ENCODE results near the gene OTUD5.
"Not testable (repeated sequence)": the region's sequence is repeated elsewhere in the genome, so short reads cannot be mapped to it uniquely, and the experiment has no call there.

The OTUD5 gene

DNA sequence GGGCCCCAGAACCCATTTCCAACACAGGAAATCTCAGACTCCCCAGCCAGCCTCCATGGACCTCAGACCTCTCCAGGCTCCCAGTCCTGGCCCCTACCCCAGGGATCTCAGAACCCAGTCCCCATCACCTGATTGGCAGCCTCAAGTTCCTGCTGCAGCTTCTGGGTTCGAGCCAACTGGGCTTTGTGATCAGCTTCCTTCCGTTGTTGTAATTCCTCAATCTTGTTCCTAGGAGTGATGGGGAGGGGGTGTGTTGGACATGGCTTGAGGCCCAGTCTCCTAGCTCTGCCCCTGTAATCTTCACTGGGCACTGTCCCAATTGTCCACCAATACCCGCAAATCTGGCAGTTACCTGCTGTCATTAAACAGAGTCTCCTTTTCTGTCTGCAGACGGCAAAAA is 32.1 kb upstream of the OTUD5 start:
- H3K36me3 ChIP-seq (ENCODE audit: control insufficient read depth, insufficient read depth, low read length): peaks cover 63% of the 10 kb centered on the region
- no peak overlapping the region for H3K9ac ChIP-seq (ENCODE audit: low read depth, low read length)
- H3K9me3 ChIP-seq (ENCODE audit: control insufficient read depth, insufficient read depth, low read length): peaks cover 13% of the 10 kb centered on the region
- H3K4me1 ChIP-seq (ENCODE audit: control insufficient read depth, insufficient read depth, low read length): no peaks in the 10 kb centered on the region
- H3K27me3 ChIP-seq (ENCODE audit: control insufficient read depth, insufficient read depth, low read length): no peaks in the 10 kb centered on the region
- H3K27ac ChIP-seq (ENCODE audit: low read depth, low read length): no peak overlapping the region
- no peak overlapping the region for H3K4me3 ChIP-seq (ENCODE audit: low read depth, low read length)

DNA sequence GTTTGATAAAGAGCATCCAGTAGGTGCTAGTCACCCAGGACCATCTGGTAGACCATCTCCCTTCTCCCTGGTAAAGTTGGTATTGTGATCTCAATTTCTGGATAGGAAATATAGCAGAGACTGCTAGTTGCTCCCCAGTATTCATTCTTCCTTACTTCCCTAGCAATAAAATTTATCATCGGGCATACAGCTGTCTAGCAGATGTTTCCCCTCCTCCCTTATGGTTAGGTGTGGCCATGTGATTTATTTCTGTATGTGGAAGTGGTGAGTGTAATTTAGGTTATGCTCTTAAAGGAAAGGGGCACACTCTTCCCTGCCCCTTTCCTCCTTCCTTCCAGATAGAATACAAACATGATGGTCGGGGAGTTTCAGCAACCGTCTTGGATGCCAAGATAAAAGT is 26.5 kb upstream of the OTUD5 start:
- H3K9me3 ChIP-seq (ENCODE audit: control insufficient read depth, insufficient read depth, low read length): peaks cover 23% of the 10 kb centered on the region
- no peaks in the 10 kb centered on the region for H3K27me3 ChIP-seq (ENCODE audit: control insufficient read depth, insufficient read depth, low read length)
- no peak overlapping the region for H3K4me3 ChIP-seq (ENCODE audit: low read depth, low read length)
- no peaks in the 10 kb centered on the region for H3K4me1 ChIP-seq (ENCODE audit: control insufficient read depth, insufficient read depth, low read length)
- no peak overlapping the region for H3K27ac ChIP-seq (ENCODE audit: low read depth, low read length)
- H3K9ac ChIP-seq (ENCODE audit: low read depth, low read length): no peak overlapping the region
- H3K36me3 ChIP-seq (ENCODE audit: control insufficient read depth, insufficient read depth, low read length): peaks cover 65% of the 10 kb centered on the region

DNA sequence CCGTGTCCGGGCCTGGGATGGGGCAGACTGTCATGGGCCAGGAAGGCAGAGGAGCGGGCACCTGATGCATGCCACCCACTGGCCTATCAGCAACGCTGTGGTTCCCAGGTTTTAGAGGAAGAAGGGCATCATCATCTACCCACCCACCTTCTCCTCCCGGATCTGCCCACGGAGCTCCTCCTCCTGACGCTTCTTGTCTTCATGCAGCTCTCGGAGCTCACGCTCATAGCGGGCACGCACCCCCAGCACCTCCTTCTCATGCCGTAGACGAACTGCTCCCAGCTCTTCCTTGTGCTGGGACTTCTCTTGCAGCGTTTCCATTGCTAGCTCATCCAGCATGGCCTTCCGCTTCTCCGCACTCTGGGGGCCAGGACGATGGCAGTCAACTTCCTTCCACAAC is 25.7 kb upstream of the OTUD5 start:
- Histone ChIP-seq H3K27me3 (ENCODE audit: control insufficient read depth, insufficient read depth, low read length) (no peaks in the 10 kb centered on the region), H3K4me1 (ENCODE audit: control insufficient read depth, insufficient read depth, low read length) (no peaks in the 10 kb centered on the region), H3K27ac (ENCODE audit: low read depth, low read length) (no peak overlapping the region), H3K9me3 (ENCODE audit: control insufficient read depth, insufficient read depth, low read length) (peaks cover 21% of the 10 kb centered on the region), H3K9ac (ENCODE audit: low read depth, low read length) (no peak overlapping the region), H3K4me3 (ENCODE audit: low read depth, low read length) (no peak overlapping the region), H3K36me3 (ENCODE audit: control insufficient read depth, insufficient read depth, low read length) (peaks cover 64% of the 10 kb centered on the region)

DNA sequence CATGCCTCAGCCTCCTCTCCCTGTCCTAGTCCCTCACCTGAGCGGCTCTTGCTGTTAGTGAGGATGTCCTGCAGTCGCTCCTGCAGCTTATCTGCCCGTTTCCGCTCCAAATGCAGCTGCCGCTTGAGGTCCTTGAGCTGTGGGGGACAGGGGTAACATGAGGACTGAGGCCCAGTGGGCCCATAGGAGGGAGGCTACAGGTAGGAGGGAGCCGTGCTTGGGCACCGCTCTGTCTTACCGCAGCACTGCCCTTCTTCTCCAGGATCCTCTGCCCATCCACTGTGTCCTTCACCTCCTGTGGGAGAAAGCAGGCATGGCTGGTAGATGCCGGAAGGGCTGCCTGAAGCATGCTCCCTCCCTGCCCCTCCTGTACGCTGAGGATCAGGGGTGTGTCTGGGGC is 23.8 kb upstream of the OTUD5 start:
- H3K9me3 ChIP-seq (ENCODE audit: control insufficient read depth, insufficient read depth, low read length): peaks cover 28% of the 10 kb centered on the region
- H3K9ac ChIP-seq (ENCODE audit: low read depth, low read length): no peak overlapping the region
- no peaks in the 10 kb centered on the region for H3K4me1 ChIP-seq (ENCODE audit: control insufficient read depth, insufficient read depth, low read length)
- H3K4me3 ChIP-seq (ENCODE audit: low read depth, low read length): no peak overlapping the region
- peaks cover 72% of the 10 kb centered on the region for H3K36me3 ChIP-seq (ENCODE audit: control insufficient read depth, insufficient read depth, low read length)
- no peak overlapping the region for H3K27ac ChIP-seq (ENCODE audit: low read depth, low read length)
- no peaks in the 10 kb centered on the region for H3K27me3 ChIP-seq (ENCODE audit: control insufficient read depth, insufficient read depth, low read length)

DNA sequence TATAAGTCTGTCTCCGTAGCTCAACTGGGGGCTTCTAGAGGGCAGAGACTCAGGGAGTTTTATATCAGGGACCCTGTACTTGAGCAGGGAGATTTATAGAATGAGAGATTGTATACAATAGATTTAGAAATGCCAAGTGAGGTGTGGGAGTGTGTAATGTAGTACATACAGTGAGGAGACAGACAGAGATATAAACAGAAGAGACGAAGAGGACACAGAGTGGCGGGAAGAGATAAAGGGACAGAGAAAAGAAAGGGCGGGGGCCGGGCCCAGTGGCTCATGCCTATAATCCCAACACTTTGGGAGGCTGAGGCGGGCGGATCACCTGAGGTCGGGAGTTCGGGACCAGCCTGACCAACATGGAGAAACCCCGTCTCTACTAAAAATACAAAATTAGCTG is 22.9 kb upstream of the OTUD5 start:
- not testable (repeated sequence) for H3K9ac ChIP-seq (ENCODE audit: low read depth, low read length); H3K4me3 ChIP-seq (ENCODE audit: low read depth, low read length); H3K27me3 ChIP-seq (ENCODE audit: control insufficient read depth, insufficient read depth, low read length); H3K27ac ChIP-seq (ENCODE audit: low read depth, low read length); H3K4me1 ChIP-seq (ENCODE audit: control insufficient read depth, insufficient read depth, low read length)
- peaks cover 76% of the 10 kb centered on the region for H3K36me3 ChIP-seq (ENCODE audit: control insufficient read depth, insufficient read depth, low read length)
- peaks cover 35% of the 10 kb centered on the region for H3K9me3 ChIP-seq (ENCODE audit: control insufficient read depth, insufficient read depth, low read length)

DNA sequence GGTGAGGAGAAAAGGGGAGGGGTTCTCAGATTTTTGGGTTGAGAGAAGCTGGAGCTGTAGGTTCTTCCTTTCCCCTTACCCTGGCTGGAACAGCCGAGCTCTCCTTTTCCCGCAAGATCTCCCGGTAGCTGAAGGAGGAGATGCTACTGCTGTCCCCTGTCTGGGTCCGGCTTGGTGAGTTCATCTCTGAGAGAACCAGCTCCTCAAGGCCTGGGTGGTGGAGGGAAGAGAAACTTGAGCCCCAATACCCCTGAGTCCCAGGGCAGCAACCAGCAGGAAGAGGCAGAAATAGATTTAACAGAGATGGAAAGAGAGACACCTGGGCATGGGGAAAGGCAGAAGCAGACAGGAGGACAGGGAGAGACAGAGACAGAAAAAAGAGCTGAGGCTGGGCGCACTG is 20.8 kb upstream of the OTUD5 start:
- Histone ChIP-seq H3K4me3 (ENCODE audit: low read depth, low read length) (no peak overlapping the region), H3K27me3 (ENCODE audit: control insufficient read depth, insufficient read depth, low read length) (no peaks in the 10 kb centered on the region), H3K9ac (ENCODE audit: low read depth, low read length) (no peak overlapping the region), H3K27ac (ENCODE audit: low read depth, low read length) (no peak overlapping the region), H3K9me3 (ENCODE audit: control insufficient read depth, insufficient read depth, low read length) (peaks cover 41% of the 10 kb centered on the region), H3K36me3 (ENCODE audit: control insufficient read depth, insufficient read depth, low read length) (peaks cover 72% of the 10 kb centered on the region), H3K4me1 (ENCODE audit: control insufficient read depth, insufficient read depth, low read length) (no peaks in the 10 kb centered on the region)

DNA sequence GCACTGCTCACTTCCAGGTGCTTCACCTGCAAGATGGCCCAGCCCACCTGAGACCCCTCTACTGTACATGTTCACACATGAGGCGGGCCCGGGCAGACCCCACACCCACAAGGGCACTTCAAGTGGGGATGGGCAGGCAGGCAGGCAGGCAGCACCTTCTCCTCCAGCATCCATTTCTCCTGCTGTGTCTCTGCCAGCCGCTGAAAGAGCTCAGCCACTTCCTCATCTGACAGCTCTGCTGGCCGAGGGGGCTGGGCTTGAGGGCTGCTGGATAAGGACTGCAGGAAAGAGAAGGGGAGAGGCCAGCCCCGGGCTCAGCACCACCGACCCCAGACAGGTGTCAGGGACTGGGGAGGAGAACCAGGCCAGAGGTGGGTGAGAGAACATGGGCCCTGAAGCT is 18.7 kb upstream of the OTUD5 start:
- no peaks in the 10 kb centered on the region for H3K27me3 ChIP-seq (ENCODE audit: control insufficient read depth, insufficient read depth, low read length)
- H3K4me1 ChIP-seq (ENCODE audit: control insufficient read depth, insufficient read depth, low read length): no peaks in the 10 kb centered on the region
- H3K9ac ChIP-seq (ENCODE audit: low read depth, low read length): no peak overlapping the region
- peaks cover 52% of the 10 kb centered on the region for H3K36me3 ChIP-seq (ENCODE audit: control insufficient read depth, insufficient read depth, low read length)
- peaks cover 33% of the 10 kb centered on the region for H3K9me3 ChIP-seq (ENCODE audit: control insufficient read depth, insufficient read depth, low read length)
- H3K27ac ChIP-seq (ENCODE audit: low read depth, low read length): no peak overlapping the region
- no peak overlapping the region for H3K4me3 ChIP-seq (ENCODE audit: low read depth, low read length)

DNA sequence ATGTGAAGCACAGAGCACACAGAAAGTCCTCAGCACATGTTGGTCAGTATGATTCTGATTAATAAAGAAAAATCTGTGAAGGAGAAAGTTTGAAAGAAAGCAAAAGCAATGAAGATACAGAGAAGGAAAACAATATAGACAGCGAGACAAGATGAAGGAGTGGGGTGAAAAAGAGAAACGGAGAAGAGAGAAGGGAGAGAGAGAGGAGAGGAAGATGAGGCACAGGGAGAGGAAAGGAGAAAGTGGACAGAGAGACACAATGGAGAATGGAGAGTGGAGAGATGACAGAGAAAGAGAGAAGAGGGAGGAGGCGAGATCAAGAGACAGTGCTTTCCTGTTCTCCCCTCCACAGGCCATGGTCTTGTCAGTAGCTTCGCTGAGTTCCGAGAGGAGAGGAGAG is 18.1 kb upstream of the OTUD5 start:
- Histone ChIP-seq H3K36me3 (ENCODE audit: control insufficient read depth, insufficient read depth, low read length) (peaks cover 48% of the 10 kb centered on the region), H3K27ac (ENCODE audit: low read depth, low read length) (no peak overlapping the region), H3K9ac (ENCODE audit: low read depth, low read length) (no peak overlapping the region), H3K4me3 (ENCODE audit: low read depth, low read length) (no peak overlapping the region), H3K9me3 (ENCODE audit: control insufficient read depth, insufficient read depth, low read length) (peaks cover 33% of the 10 kb centered on the region), H3K4me1 (ENCODE audit: control insufficient read depth, insufficient read depth, low read length) (no peaks in the 10 kb centered on the region), H3K27me3 (ENCODE audit: control insufficient read depth, insufficient read depth, low read length) (no peaks in the 10 kb centered on the region)

DNA sequence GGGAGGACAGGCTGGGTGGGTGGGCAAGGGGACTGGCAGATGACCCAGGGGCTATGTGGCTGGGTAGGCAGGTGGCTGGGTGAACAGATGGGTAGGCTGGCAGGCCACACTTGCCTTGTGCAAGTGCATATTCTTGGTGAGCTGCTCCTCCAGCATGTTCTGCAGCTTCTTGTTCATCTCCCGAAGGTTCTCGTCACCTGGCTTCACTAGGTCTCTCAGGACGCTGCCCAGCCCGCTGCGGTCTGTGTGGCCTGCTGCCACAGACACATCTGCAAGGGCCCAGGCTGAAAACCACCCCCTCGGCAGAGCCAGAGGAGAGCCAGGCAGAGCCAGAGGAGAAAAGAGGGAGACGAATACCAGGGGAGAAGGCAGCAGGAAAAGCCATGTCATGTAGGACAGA is 17.6 kb upstream of the OTUD5 start:
- H3K9me3 ChIP-seq (ENCODE audit: control insufficient read depth, insufficient read depth, low read length): peaks cover 35% of the 10 kb centered on the region
- no peak overlapping the region for H3K27ac ChIP-seq (ENCODE audit: low read depth, low read length)
- no peaks in the 10 kb centered on the region for H3K27me3 ChIP-seq (ENCODE audit: control insufficient read depth, insufficient read depth, low read length)
- H3K36me3 ChIP-seq (ENCODE audit: control insufficient read depth, insufficient read depth, low read length): peaks cover 45% of the 10 kb centered on the region
- no peaks in the 10 kb centered on the region for H3K4me1 ChIP-seq (ENCODE audit: control insufficient read depth, insufficient read depth, low read length)
- H3K4me3 ChIP-seq (ENCODE audit: low read depth, low read length): no peak overlapping the region
- no peak overlapping the region for H3K9ac ChIP-seq (ENCODE audit: low read depth, low read length)

DNA sequence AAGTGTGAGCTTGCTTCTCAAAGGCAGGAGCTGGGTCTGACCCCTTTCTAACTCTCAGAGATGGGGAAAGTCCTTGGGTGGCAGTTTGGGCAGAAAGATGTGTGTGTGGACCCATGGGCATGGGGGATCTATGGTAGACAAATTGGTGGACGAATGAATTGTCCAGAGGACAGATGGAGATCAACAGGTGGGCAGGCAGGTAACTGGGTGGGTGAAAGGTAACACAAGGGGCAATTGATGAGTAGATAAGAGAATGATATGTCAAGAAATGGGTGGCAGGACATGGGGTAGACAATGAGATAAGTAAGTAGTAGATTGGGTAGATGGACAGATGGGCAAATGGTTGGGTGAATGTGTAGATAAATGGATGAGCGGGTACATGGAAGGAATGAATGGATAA is 17.2 kb upstream of the OTUD5 start:
- H3K27me3 ChIP-seq (ENCODE audit: control insufficient read depth, insufficient read depth, low read length): no peaks in the 10 kb centered on the region
- H3K4me3 ChIP-seq (ENCODE audit: low read depth, low read length): no peak overlapping the region
- no peaks in the 10 kb centered on the region for H3K4me1 ChIP-seq (ENCODE audit: control insufficient read depth, insufficient read depth, low read length)
- no peak overlapping the region for H3K9ac ChIP-seq (ENCODE audit: low read depth, low read length)
- peaks cover 41% of the 10 kb centered on the region for H3K36me3 ChIP-seq (ENCODE audit: control insufficient read depth, insufficient read depth, low read length)
- H3K9me3 ChIP-seq (ENCODE audit: control insufficient read depth, insufficient read depth, low read length): peaks cover 36% of the 10 kb centered on the region
- no peak overlapping the region for H3K27ac ChIP-seq (ENCODE audit: low read depth, low read length)

DNA sequence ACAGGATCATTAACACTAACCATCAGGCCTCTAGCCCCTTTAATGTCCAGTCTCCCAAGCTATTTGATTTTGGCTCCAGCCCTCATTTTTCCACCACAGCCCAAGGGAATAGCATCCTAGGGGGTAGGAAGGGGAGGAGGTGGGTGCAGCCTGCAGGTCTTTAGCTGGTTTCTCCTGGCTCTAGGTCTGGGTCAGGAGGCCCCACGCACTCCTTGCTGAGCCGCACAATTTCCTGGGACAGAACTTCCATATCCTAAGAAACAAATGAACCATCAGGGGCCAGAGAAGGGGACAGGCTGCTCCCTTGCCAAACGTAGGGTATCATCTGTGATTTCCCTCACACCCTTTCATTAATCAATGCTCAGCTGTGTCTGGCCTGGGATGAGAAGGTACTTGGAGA is 16.6 kb upstream of the OTUD5 start:
- Histone ChIP-seq H3K4me1 (ENCODE audit: control insufficient read depth, insufficient read depth, low read length) (no peaks in the 10 kb centered on the region), H3K9ac (ENCODE audit: low read depth, low read length) (no peak overlapping the region), H3K4me3 (ENCODE audit: low read depth, low read length) (no peak overlapping the region), H3K9me3 (ENCODE audit: control insufficient read depth, insufficient read depth, low read length) (peaks cover 36% of the 10 kb centered on the region), H3K27me3 (ENCODE audit: control insufficient read depth, insufficient read depth, low read length) (no peaks in the 10 kb centered on the region), H3K36me3 (ENCODE audit: control insufficient read depth, insufficient read depth, low read length) (peaks cover 41% of the 10 kb centered on the region), H3K27ac (ENCODE audit: low read depth, low read length) (no peak overlapping the region)

Data from HUES48 (cell line).